H1 (cell line): ENCODE measurements around the gene MCC. TPM values are rescaled to one million over a fixed set of nuclear protein-coding genes. Genes with fewer than 3 reads are reported as not detected.

Source experiments
- ASH2L ChIP-seq: fragments of 200-600, 300-600 bp; sonication (generic); IDR thresholded peaks from one replicate; pipeline ENCODE4 v1.7.1; 2017; ENCODE audit warnings: low read length
- CBX5 ChIP-seq: fragments of 300-800, 300-1000 bp; sonication (generic); IDR thresholded peaks from 2 replicates; pipeline ENCODE4 v1.7.1; 2016; ENCODE audit warnings: antibody characterized with exemption, low read length, low read depth
- NRF1 ChIP-seq: IDR thresholded peaks from 2 replicates; pipeline ENCODE4 v1.6.1; 2011; ENCODE audit warnings: mild to moderate bottlenecking, low read depth, low read length, improper control_type of control experiment
- POU5F1 ChIP-seq: IDR thresholded peaks from 2 replicates; pipeline ENCODE4 v1.6.1; 2011; ENCODE audit warnings: low read depth, mild to moderate bottlenecking, low read length, moderate library complexity
- RAD21 ChIP-seq, 2 experiments: IDR thresholded peaks in 1 of 2; conservative IDR thresholded peaks in 1 of 2; 2 replicates each; pipeline ENCODE4 v1.6.1; 2011; ENCODE audit warnings: low read depth in 2 of 2, low read length in 2 of 2, improper control_type of control experiment in 1 of 2, inconsistent platforms in 1 of 2, mild to moderate bottlenecking in 1 of 2, moderate library complexity in 1 of 2
- SIX5 ChIP-seq: IDR thresholded peaks from 2 replicates; pipeline ENCODE4 v1.6.1; 2011; ENCODE audit warnings: mild to moderate bottlenecking, low read depth, low read length
- TCF12 ChIP-seq: IDR thresholded peaks from 2 replicates; pipeline ENCODE4 v1.6.1; 2011; ENCODE audit warnings: low read depth, mild to moderate bottlenecking, low read length
- YY1 ChIP-seq: IDR thresholded peaks from 2 replicates; pipeline ENCODE4 v1.6.1; 2011; ENCODE audit warnings: low read depth, mild to moderate bottlenecking, low read length
- polyA plus RNA-seq, 7 experiments: library from polyadenylated mRNA; depleted of rRNA in 3 of 7; stranded (reverse) in 5 of 7; unstranded in 2 of 7; fragments of >200 nt in 5 of 7; fragments of 200-250 nt in 2 of 7; gene quantifications; 1 replicate in 5 of 7; 2 replicates in 1 of 7; 4 replicates in 1 of 7; pipeline versions ENCODE4 v1.2.1 to v1.2.3, GENCODE V29; 2011 to 2013; ENCODE audit warnings: missing spikeins in 2 of 7, mixed read lengths in 2 of 7
- total RNA-seq: library from RNA; stranded (reverse); fragmentation: NEBNext Ultra II Directional; extraction: Animal tissue kit (Norgen Biotek cat#: 25700); gene quantifications from 2 replicates; pipeline ENCODE4 v1.2.1, GENCODE V29; 2021
- TF ChIP-seq, protein P1 (sequence below): fragments of 300-600 bp; sonication (generic); IDR thresholded peaks from 2 replicates; pipeline ENCODE4 v1.7.1; 2012; ENCODE audit warnings: low read length, moderate library complexity, mild to moderate bottlenecking, inconsistent platforms; ENCODE audit not compliant: insufficient replicate concordance
- TF ChIP-seq, protein P2 (sequence below), 3 experiments: IDR thresholded peaks; 1 replicate in 2 of 3; 2 replicates in 1 of 3; pipeline versions ENCODE4 v1.5.1 to v1.6.1; 2011; ENCODE audit warnings: low read length in 3 of 3, mild to moderate bottlenecking in 3 of 3, inconsistent platforms in 2 of 3, low read depth in 1 of 3, moderate library complexity in 1 of 3; ENCODE audit not compliant: insufficient read depth in 1 of 3; ENCODE audit errors: control extremely low read depth in 1 of 3

Gene MCC
- total and polyA plus RNA-seq, 2 of the 8 experiments (the other 6 are each of a cell fraction or from before 2014, with no cell fraction given): 2.6 to 18.3 TPM

DNA sequence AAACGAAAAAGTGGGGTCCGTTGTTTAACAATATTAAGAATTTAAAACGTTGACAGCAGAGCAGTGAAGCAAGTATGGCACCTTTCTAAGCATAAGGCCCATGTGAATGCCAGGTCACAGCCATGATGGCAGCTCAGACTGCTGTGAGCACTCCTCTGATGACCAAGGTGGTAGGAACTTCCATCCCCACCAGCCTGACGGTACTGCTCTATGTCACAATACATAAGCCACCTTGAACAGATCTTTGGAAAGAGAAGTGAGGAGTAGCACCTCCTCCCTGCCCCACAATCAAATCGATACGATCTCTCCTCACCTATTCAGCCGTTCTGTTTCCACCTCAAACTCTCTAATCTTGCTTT, 405.7 kb downstream of the MCC start (continued):
- TF ChIP-seq, protein P1, sequence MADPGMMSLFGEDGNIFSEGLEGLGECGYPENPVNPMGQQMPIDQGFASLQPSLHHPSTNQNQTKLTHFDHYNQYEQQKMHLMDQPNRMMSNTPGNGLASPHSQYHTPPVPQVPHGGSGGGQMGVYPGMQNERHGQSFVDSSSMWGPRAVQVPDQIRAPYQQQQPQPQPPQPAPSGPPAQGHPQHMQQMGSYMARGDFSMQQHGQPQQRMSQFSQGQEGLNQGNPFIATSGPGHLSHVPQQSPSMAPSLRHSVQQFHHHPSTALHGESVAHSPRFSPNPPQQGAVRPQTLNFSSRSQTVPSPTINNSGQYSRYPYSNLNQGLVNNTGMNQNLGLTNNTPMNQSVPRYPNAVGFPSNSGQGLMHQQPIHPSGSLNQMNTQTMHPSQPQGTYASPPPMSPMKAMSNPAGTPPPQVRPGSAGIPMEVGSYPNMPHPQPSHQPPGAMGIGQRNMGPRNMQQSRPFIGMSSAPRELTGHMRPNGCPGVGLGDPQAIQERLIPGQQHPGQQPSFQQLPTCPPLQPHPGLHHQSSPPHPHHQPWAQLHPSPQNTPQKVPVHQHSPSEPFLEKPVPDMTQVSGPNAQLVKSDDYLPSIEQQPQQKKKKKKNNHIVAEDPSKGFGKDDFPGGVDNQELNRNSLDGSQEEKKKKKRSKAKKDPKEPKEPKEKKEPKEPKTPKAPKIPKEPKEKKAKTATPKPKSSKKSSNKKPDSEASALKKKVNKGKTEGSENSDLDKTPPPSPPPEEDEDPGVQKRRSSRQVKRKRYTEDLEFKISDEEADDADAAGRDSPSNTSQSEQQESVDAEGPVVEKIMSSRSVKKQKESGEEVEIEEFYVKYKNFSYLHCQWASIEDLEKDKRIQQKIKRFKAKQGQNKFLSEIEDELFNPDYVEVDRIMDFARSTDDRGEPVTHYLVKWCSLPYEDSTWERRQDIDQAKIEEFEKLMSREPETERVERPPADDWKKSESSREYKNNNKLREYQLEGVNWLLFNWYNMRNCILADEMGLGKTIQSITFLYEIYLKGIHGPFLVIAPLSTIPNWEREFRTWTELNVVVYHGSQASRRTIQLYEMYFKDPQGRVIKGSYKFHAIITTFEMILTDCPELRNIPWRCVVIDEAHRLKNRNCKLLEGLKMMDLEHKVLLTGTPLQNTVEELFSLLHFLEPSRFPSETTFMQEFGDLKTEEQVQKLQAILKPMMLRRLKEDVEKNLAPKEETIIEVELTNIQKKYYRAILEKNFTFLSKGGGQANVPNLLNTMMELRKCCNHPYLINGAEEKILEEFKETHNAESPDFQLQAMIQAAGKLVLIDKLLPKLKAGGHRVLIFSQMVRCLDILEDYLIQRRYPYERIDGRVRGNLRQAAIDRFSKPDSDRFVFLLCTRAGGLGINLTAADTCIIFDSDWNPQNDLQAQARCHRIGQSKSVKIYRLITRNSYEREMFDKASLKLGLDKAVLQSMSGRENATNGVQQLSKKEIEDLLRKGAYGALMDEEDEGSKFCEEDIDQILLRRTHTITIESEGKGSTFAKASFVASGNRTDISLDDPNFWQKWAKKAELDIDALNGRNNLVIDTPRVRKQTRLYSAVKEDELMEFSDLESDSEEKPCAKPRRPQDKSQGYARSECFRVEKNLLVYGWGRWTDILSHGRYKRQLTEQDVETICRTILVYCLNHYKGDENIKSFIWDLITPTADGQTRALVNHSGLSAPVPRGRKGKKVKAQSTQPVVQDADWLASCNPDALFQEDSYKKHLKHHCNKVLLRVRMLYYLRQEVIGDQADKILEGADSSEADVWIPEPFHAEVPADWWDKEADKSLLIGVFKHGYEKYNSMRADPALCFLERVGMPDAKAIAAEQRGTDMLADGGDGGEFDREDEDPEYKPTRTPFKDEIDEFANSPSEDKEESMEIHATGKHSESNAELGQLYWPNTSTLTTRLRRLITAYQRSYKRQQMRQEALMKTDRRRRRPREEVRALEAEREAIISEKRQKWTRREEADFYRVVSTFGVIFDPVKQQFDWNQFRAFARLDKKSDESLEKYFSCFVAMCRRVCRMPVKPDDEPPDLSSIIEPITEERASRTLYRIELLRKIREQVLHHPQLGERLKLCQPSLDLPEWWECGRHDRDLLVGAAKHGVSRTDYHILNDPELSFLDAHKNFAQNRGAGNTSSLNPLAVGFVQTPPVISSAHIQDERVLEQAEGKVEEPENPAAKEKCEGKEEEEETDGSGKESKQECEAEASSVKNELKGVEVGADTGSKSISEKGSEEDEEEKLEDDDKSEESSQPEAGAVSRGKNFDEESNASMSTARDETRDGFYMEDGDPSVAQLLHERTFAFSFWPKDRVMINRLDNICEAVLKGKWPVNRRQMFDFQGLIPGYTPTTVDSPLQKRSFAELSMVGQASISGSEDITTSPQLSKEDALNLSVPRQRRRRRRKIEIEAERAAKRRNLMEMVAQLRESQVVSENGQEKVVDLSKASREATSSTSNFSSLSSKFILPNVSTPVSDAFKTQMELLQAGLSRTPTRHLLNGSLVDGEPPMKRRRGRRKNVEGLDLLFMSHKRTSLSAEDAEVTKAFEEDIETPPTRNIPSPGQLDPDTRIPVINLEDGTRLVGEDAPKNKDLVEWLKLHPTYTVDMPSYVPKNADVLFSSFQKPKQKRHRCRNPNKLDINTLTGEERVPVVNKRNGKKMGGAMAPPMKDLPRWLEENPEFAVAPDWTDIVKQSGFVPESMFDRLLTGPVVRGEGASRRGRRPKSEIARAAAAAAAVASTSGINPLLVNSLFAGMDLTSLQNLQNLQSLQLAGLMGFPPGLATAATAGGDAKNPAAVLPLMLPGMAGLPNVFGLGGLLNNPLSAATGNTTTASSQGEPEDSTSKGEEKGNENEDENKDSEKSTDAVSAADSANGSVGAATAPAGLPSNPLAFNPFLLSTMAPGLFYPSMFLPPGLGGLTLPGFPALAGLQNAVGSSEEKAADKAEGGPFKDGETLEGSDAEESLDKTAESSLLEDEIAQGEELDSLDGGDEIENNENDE: no peak
- TF ChIP-seq NRF1 (no peak), ASH2L (no peak), YY1 (no peak), TCF12 (no peak), POU5F1 (no peak), SIX5 (no peak), CBX5 (no peak), RAD21 (IDR thresholded peaks at IDR 0.05 in 1 of 2, conservative IDR thresholded peaks at IDR 0.05 in 1 of 2; ENCODE audit: low read depth in 2 of 2, low read length in 2 of 2) (no peak)
- TF ChIP-seq, protein P2, sequence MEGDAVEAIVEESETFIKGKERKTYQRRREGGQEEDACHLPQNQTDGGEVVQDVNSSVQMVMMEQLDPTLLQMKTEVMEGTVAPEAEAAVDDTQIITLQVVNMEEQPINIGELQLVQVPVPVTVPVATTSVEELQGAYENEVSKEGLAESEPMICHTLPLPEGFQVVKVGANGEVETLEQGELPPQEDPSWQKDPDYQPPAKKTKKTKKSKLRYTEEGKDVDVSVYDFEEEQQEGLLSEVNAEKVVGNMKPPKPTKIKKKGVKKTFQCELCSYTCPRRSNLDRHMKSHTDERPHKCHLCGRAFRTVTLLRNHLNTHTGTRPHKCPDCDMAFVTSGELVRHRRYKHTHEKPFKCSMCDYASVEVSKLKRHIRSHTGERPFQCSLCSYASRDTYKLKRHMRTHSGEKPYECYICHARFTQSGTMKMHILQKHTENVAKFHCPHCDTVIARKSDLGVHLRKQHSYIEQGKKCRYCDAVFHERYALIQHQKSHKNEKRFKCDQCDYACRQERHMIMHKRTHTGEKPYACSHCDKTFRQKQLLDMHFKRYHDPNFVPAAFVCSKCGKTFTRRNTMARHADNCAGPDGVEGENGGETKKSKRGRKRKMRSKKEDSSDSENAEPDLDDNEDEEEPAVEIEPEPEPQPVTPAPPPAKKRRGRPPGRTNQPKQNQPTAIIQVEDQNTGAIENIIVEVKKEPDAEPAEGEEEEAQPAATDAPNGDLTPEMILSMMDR (IDR thresholded peaks at IDR 0.05; ENCODE audit: control extremely low read depth in 1 of 3, insufficient read depth in 1 of 3, low read depth in 1 of 3, low read length in 3 of 3): no peak
